ENCODE results near the gene E4F1. TPM values are rescaled to one million over a fixed set of nuclear protein-coding genes. Genes with fewer than 3 reads are reported as not detected.

E4F1 gene
- total and polyA plus RNA-seq, 9 donors = 0.58 to 26.2 (median 22.7) TPM

GRCh38 chr16:2270588-2271470 is 47.4 kb downstream of the E4F1 start:
- H3K27ac ChIP-seq = no peak overlapping the region

GRCh38 chr16:2271848-2272461 is 48.6 kb downstream of the E4F1 start:
- 76 to 89% (median 81%) methylated on average over 12 to 14 of the region's 14 CpGs for WGBS, 3 donors
- Histone ChIP-seq H3K27ac (no peak overlapping the region), H3K27me3 (no peaks in the 10 kb centered on the region), H3K4me3 (no peak overlapping the region), H3K9me3 (no peaks in the 10 kb centered on the region), H3K4me1 (ENCODE audit: insufficient read depth) (peaks cover 3% of the 10 kb centered on the region), H3K36me3 (no peaks in the 10 kb centered on the region)
- no peak for DNase-seq
- TF ChIP-seq CTCF (IDR thresholded peaks at IDR 0.05) = no peak
- no peak for TF ChIP-seq EP300 (IDR thresholded peaks at IDR 0.05)
- TF ChIP-seq POLR2A (IDR thresholded peaks at IDR 0.05) = no peak
- intact Hi-C loops (cut with DNase I) = no loop called here

More at GRCh38 chr16:2270588-2271470, 47.4 kb downstream of the E4F1 start:
- DNase-seq = no peak
- peaks cover 5% of the 10 kb centered on the region for H3K4me1 ChIP-seq (ENCODE audit: insufficient read depth)
- TF ChIP-seq POLR2A (IDR thresholded peaks at IDR 0.05) (no peak), EP300 (IDR thresholded peaks at IDR 0.05) (no peak)
- no peak overlapping the region for H3K4me3 ChIP-seq
- intact Hi-C loops (cut with DNase I) = no loop called here
- no peaks in the 10 kb centered on the region for H3K27me3 ChIP-seq
- no peaks in the 10 kb centered on the region for H3K36me3 ChIP-seq
- no peaks in the 10 kb centered on the region for H3K9me3 ChIP-seq
- 80 to 82% (median 82%) methylated on average over 15 of the region's 15 CpGs for WGBS, 3 donors

- Histone ChIP-seq H3K27me3 (no peaks in the 10 kb centered on the region), H3K9me3 (no peaks in the 10 kb centered on the region), H3K36me3 (no peaks in the 10 kb centered on the region), H3K27ac (no peak overlapping the region), H3K4me1 (ENCODE audit: insufficient read depth) (peaks cover 3% of the 10 kb centered on the region), H3K4me3 (no peak overlapping the region)
- no peak for TF ChIP-seq EP300 (IDR thresholded peaks at IDR 0.05)
- TF ChIP-seq CTCF (IDR thresholded peaks at IDR 0.05) = no peak
- TF ChIP-seq POLR2A (IDR thresholded peaks at IDR 0.05) = no peak
- intact Hi-C loops (cut with DNase I) = no loop called here
- no peak for DNase-seq
- 70 to 72% (median 71%) methylated on average over 16 of the region's 16 CpGs for WGBS, 3 donors
These were observed 50.1 kb downstream of the E4F1 start for GRCh38 chr16:2273484-2273883.

GRCh38 chr16:2273931-2274330 is 50.5 kb downstream of the E4F1 start:
- no peaks in the 10 kb centered on the region for H3K9me3 ChIP-seq
- no peak for DNase-seq
- H3K27me3 ChIP-seq = no peaks in the 10 kb centered on the region
- H3K4me1 ChIP-seq (ENCODE audit: insufficient read depth) = peaks cover 3% of the 10 kb centered on the region
- no peaks in the 10 kb centered on the region for H3K36me3 ChIP-seq
- intact Hi-C loops (cut with DNase I) = no loop called here
- TF ChIP-seq CTCF (IDR thresholded peaks at IDR 0.05) (no peak), POLR2A (IDR thresholded peaks at IDR 0.05) (no peak), EP300 (IDR thresholded peaks at IDR 0.05) (no peak)
- no peak overlapping the region for H3K27ac ChIP-seq
- 69 to 79% (median 74%) methylated on average over 10 of the region's 10 CpGs for WGBS, 3 donors
- no peak overlapping the region for H3K4me3 ChIP-seq
